K562 (cell line): ENCODE measurements around the gene HEXIM1. TPM values are rescaled to one million over a fixed set of nuclear protein-coding genes. Genes with fewer than 3 reads are reported as not detected.

Experiments used
- ARID1B ChIP-seq: fragments of 450-650 bp; IDR thresholded peaks from 2 replicates; pipeline ENCODE4 v1.6.1; 2016; ENCODE audit warnings: antibody characterized with exemption, mild to moderate bottlenecking, inconsistent platforms
- ARNT ChIP-seq, 2 experiments: fragments of 450-650 bp; IDR thresholded peaks; 2 replicates each; pipeline ENCODE4 v1.6.1; 2016; ENCODE audit warnings: mild to moderate bottlenecking in 1 of 2
- CREB1 ChIP-seq, 2 experiments: sonication (generic) in 1 of 2; formaldehyde crosslinking in 1 of 2; IDR thresholded peaks; 2 replicates each; pipeline versions ENCODE4 v1.6.1 to v1.8.0; 2012 to 2022; ENCODE audit warnings: inconsistent platforms in 1 of 2, mild to moderate bottlenecking in 1 of 2, missing genetic modification reagents in 1 of 2, moderate library complexity in 1 of 2
- ELF1 ChIP-seq: fragments of 200-800 bp; sonication (Bioruptor generic); IDR thresholded peaks from 2 replicates; pipeline ENCODE4 v1.6.1; 2016; ENCODE audit warnings: missing genetic modification characterization, missing compliant biosample characterization
- ELF2 ChIP-seq: fragments of 250-450 bp; sonication (Bioruptor Pico); IDR thresholded peaks from 2 replicates; pipeline ENCODE4 v1.5.0; 2021; ENCODE audit warnings: mild to moderate bottlenecking
- ETV6 ChIP-seq, 3 experiments: fragments of 150-350 bp in 1 of 3; sonication (generic) in 1 of 3; formaldehyde crosslinking in 1 of 3; IDR thresholded peaks; 2 replicates each; pipeline versions ENCODE4 v1.6.1 to v1.8.0; 2014 to 2022; ENCODE audit warnings: borderline replicate concordance in 2 of 3, low read depth in 2 of 3, antibody characterized with exemption in 1 of 3, low read length in 1 of 3, mild to moderate bottlenecking in 1 of 3, missing genetic modification reagents in 1 of 3
- GABPA ChIP-seq: fragments of 200-800 bp; sonication (Bioruptor generic); conservative IDR thresholded peaks from 2 replicates; pipeline ENCODE4 v1.6.1; 2016; ENCODE audit warnings: low read depth, missing genetic modification characterization, missing compliant biosample characterization
- GATAD2B ChIP-seq: fragments of 450-650 bp; IDR thresholded peaks from 2 replicates; pipeline ENCODE4 v1.6.1; 2017; ENCODE audit warnings: mild to moderate bottlenecking, borderline replicate concordance
- polyA plus RNA-seq, 8 experiments: library from polyadenylated mRNA; depleted of rRNA in 4 of 8; stranded (reverse) in 5 of 8; unstranded in 3 of 8; fragments of >200 nt; fragmentation: Nextera tagmentation in 2 of 8; fragmentation: Illumina TruSeq in 1 of 8; extraction: Ambion mirVana in 2 of 8; extraction: Trizol in 1 of 8; gene quantifications; 2 replicates each; pipeline versions ENCODE4 v1.2.1 to v1.2.3, GENCODE V29; 2011 to 2014; ENCODE audit warnings: inconsistent platforms in 1 of 8, missing spikeins in 1 of 8
- total RNA-seq, 7 experiments: library from RNA; depleted of rRNA in 6 of 7; stranded (reverse); fragments of >200 nt in 6 of 7; fragmentation: Illumina TruSeq in 2 of 7; extraction: Trizol in 2 of 7; gene quantifications; 2 replicates each; pipeline versions ENCODE4 v1.2.1 to v1.2.3, GENCODE V29; 2011 to 2021; ENCODE audit warnings: low replicate concordance in 1 of 7
- TF ChIP-seq, protein P1 (sequence below): fragments of 450-650 bp; IDR thresholded peaks from 2 replicates; pipeline ENCODE4 v1.6.1; 2016; ENCODE audit warnings: mild to moderate bottlenecking, moderate library complexity
- TF ChIP-seq, protein P2 (sequence below): sonication (generic); formaldehyde crosslinking; IDR thresholded peaks from 2 replicates; pipeline ENCODE4 v1.8.0; 2022; ENCODE audit warnings: missing genetic modification reagents, mild to moderate bottlenecking, borderline replicate concordance

HEXIM1 gene
- total and polyA plus RNA-seq, 9 of the 15 experiments (the other 6 are each of a cell fraction or from before 2014, with no cell fraction given) = 1.4 to 28.3 (median 9.1) TPM

DNA sequence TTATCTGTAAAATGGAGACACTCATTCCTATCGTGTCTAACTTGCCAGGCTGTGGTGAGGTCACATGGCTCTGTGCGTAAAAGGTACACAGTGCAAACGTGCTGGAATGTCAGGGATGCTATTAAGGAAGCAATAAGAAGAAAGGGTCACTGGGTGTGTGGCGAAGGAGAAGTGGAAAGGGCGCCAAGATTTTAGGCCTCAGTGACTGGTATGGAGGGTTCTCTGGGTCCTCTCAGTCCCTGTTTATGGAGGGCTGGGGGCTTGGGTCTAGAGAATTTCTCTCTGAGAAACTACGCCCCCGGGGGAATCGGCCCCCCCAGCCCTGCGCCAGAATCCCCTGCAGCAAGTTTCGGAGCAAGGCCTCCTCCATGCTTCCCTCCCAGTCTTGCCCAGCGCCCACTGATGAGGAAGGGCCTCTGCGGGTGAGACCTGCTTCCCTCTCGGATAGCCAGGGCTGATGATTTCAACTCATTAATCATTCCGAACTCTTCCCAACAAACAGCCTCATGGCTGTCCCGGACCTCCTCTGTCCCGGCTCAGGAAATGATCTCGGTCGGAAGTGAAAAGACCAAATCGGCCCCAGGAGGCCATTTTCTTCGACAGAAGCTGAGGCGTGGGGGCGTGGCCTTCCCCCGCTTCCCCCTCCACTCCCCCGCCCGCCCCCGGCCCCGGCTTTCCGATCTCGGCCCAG lies 1.2 kb upstream of the HEXIM1 start (continued):
- TF ChIP-seq, protein P1, sequence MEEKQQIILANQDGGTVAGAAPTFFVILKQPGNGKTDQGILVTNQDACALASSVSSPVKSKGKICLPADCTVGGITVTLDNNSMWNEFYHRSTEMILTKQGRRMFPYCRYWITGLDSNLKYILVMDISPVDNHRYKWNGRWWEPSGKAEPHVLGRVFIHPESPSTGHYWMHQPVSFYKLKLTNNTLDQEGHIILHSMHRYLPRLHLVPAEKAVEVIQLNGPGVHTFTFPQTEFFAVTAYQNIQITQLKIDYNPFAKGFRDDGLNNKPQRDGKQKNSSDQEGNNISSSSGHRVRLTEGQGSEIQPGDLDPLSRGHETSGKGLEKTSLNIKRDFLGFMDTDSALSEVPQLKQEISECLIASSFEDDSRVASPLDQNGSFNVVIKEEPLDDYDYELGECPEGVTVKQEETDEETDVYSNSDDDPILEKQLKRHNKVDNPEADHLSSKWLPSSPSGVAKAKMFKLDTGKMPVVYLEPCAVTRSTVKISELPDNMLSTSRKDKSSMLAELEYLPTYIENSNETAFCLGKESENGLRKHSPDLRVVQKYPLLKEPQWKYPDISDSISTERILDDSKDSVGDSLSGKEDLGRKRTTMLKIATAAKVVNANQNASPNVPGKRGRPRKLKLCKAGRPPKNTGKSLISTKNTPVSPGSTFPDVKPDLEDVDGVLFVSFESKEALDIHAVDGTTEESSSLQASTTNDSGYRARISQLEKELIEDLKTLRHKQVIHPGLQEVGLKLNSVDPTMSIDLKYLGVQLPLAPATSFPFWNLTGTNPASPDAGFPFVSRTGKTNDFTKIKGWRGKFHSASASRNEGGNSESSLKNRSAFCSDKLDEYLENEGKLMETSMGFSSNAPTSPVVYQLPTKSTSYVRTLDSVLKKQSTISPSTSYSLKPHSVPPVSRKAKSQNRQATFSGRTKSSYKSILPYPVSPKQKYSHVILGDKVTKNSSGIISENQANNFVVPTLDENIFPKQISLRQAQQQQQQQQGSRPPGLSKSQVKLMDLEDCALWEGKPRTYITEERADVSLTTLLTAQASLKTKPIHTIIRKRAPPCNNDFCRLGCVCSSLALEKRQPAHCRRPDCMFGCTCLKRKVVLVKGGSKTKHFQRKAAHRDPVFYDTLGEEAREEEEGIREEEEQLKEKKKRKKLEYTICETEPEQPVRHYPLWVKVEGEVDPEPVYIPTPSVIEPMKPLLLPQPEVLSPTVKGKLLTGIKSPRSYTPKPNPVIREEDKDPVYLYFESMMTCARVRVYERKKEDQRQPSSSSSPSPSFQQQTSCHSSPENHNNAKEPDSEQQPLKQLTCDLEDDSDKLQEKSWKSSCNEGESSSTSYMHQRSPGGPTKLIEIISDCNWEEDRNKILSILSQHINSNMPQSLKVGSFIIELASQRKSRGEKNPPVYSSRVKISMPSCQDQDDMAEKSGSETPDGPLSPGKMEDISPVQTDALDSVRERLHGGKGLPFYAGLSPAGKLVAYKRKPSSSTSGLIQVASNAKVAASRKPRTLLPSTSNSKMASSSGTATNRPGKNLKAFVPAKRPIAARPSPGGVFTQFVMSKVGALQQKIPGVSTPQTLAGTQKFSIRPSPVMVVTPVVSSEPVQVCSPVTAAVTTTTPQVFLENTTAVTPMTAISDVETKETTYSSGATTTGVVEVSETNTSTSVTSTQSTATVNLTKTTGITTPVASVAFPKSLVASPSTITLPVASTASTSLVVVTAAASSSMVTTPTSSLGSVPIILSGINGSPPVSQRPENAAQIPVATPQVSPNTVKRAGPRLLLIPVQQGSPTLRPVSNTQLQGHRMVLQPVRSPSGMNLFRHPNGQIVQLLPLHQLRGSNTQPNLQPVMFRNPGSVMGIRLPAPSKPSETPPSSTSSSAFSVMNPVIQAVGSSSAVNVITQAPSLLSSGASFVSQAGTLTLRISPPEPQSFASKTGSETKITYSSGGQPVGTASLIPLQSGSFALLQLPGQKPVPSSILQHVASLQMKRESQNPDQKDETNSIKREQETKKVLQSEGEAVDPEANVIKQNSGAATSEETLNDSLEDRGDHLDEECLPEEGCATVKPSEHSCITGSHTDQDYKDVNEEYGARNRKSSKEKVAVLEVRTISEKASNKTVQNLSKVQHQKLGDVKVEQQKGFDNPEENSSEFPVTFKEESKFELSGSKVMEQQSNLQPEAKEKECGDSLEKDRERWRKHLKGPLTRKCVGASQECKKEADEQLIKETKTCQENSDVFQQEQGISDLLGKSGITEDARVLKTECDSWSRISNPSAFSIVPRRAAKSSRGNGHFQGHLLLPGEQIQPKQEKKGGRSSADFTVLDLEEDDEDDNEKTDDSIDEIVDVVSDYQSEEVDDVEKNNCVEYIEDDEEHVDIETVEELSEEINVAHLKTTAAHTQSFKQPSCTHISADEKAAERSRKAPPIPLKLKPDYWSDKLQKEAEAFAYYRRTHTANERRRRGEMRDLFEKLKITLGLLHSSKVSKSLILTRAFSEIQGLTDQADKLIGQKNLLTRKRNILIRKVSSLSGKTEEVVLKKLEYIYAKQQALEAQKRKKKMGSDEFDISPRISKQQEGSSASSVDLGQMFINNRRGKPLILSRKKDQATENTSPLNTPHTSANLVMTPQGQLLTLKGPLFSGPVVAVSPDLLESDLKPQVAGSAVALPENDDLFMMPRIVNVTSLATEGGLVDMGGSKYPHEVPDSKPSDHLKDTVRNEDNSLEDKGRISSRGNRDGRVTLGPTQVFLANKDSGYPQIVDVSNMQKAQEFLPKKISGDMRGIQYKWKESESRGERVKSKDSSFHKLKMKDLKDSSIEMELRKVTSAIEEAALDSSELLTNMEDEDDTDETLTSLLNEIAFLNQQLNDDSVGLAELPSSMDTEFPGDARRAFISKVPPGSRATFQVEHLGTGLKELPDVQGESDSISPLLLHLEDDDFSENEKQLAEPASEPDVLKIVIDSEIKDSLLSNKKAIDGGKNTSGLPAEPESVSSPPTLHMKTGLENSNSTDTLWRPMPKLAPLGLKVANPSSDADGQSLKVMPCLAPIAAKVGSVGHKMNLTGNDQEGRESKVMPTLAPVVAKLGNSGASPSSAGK = peak; percentile 77
- peak; percentile 67 for TF ChIP-seq GABPA (tag)
- peak; percentile 41; the same call in 1 of the 2 replicates for TF ChIP-seq ELF1 (tag)
- TF ChIP-seq, protein P2, sequence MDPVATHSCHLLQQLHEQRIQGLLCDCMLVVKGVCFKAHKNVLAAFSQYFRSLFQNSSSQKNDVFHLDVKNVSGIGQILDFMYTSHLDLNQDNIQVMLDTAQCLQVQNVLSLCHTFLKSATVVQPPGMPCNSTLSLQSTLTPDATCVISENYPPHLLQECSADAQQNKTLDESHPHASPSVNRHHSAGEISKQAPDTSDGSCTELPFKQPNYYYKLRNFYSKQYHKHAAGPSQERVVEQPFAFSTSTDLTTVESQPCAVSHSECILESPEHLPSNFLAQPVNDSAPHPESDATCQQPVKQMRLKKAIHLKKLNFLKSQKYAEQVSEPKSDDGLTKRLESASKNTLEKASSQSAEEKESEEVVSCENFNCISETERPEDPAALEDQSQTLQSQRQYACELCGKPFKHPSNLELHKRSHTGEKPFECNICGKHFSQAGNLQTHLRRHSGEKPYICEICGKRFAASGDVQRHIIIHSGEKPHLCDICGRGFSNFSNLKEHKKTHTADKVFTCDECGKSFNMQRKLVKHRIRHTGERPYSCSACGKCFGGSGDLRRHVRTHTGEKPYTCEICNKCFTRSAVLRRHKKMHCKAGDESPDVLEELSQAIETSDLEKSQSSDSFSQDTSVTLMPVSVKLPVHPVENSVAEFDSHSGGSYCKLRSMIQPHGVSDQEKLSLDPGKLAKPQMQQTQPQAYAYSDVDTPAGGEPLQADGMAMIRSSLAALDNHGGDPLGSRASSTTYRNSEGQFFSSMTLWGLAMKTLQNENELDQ (CRISPR knock-in tag) = no peak
- TF ChIP-seq ETV6 (IDR thresholded peaks at IDR 0.05; ENCODE audit: borderline replicate concordance in 1 of 2, low read depth in 2 of 2, low read length in 1 of 2) = no peak
- no peak for TF ChIP-seq ETV6 (CRISPR knock-in tag; IDR thresholded peaks at IDR 0.05; ENCODE audit: borderline replicate concordance)
- TF ChIP-seq ARNT (IDR thresholded peaks at IDR 0.05) = no peak
- TF ChIP-seq GATAD2B = no peak
- TF ChIP-seq CREB1 (IDR thresholded peaks at IDR 0.05) = no peak
- peak; percentile 19; the same call in 1 of the 2 replicates for TF ChIP-seq CREB1 (CRISPR knock-in tag; IDR thresholded peaks at IDR 0.05)
- TF ChIP-seq ARID1B = peak; percentile 63
- peak; percentile 68 for TF ChIP-seq ELF2
